ENCODE results near the gene KRT26.

The KRT26 gene

GRCh38 chr17:40724656-40725055, 47.3 kb downstream of the KRT26 start:
- no peak for DNase-seq

GRCh38 chr17:40722241-40722640, 49.8 kb downstream of the KRT26 start:
- no peak for DNase-seq

- no peak for DNase-seq
These were observed 51.1 kb downstream of the KRT26 start for GRCh38 chr17:40720899-40721298.

GRCh38 chr17:40718930-40719329, 53.1 kb downstream of the KRT26 start:
- DNase-seq = no peak

GRCh38 chr17:40717776-40718175, 54.2 kb downstream of the KRT26 start:
- DNase-seq = no peak
